ENCODE data around the gene DLX1. TPM values are rescaled to one million over a fixed set of nuclear protein-coding genes. Genes with fewer than 3 reads are reported as not detected.

Gene DLX1
- total RNA-seq, 2 experiments from 2014 or later: not detected

- H3K4me1 ChIP-seq (ENCODE audit: insufficient read depth, low read length): no peaks in the 10 kb centered on the region
- peaks cover 1% of the 10 kb centered on the region for H3K27me3 Mint-ChIP-seq
- no peak overlapping the region for H3K27ac ChIP-seq (ENCODE audit: low read depth in 1 of 2, low read length in 2 of 2)
- H3K27ac Mint-ChIP-seq: no peak overlapping the region
- H3K36me3 ChIP-seq (ENCODE audit: insufficient read depth, low read length): no peaks in the 10 kb centered on the region
- TF ChIP-seq CTCF (IDR thresholded peaks at IDR 0.05): no peak
- ATAC-seq (ENCODE audit: poor library complexity): no peak
- H3K27me3 ChIP-seq (ENCODE audit: control insufficient read depth in 1 of 2, insufficient read depth in 2 of 2, low read length in 2 of 2): peaks cover 0 to 2% of the 10 kb centered on the region in 2 experiments
- no peaks in the 10 kb centered on the region for H3K36me3 Mint-ChIP-seq (ENCODE audit: low read depth)
- no peak overlapping the region for H3K4me3 ChIP-seq (ENCODE audit: low read length)
- H3K4me1 Mint-ChIP-seq (ENCODE audit: low read depth): no peaks in the 10 kb centered on the region
- DNase-seq: no peak
- intact Hi-C loops (cut with DNase I, micrococcal nuclease): no loop called here
- ChIA-PET POLR2A (no interaction called here), CTCF (no interaction called here)
- H3K9me3 ChIP-seq (ENCODE audit: control insufficient read depth in 1 of 2, insufficient read depth in 1 of 2, low read length in 2 of 2): no peaks in the 10 kb centered on the region
- no peak overlapping the region for H3K4me3 Mint-ChIP-seq
- peaks cover 4% of the 10 kb centered on the region for H3K9me3 Mint-ChIP-seq
Observed at GRCh38 chr2:172131713-172132555, 46.6 kb downstream of the DLX1 start.

- no peaks in the 10 kb centered on the region for H3K36me3 ChIP-seq (ENCODE audit: insufficient read depth, low read length)
- Mint-ChIP-seq H3K4me1 (ENCODE audit: low read depth) (no peaks in the 10 kb centered on the region), H3K27ac (no peak overlapping the region), H3K27me3 (peaks cover 11% of the 10 kb centered on the region), H3K4me3 (no peak overlapping the region), H3K9me3 (peaks cover 4% of the 10 kb centered on the region), H3K36me3 (ENCODE audit: low read depth) (no peaks in the 10 kb centered on the region)
- intact Hi-C loops (cut with DNase I, micrococcal nuclease): no loop called here
- TF ChIP-seq CTCF (IDR thresholded peaks at IDR 0.05): no peak
- DNase-seq (no peak), ATAC-seq (ENCODE audit: poor library complexity) (no peak)
- H3K27ac ChIP-seq (ENCODE audit: low read depth in 1 of 2, low read length in 2 of 2): no peak overlapping the region
- H3K4me3 ChIP-seq (ENCODE audit: low read length): no peak overlapping the region
- H3K27me3 ChIP-seq (ENCODE audit: control insufficient read depth in 1 of 2, insufficient read depth in 2 of 2, low read length in 2 of 2): peaks cover 0 to 2% of the 10 kb centered on the region in 2 experiments
- ChIA-PET POLR2A (no interaction called here), CTCF (no interaction called here)
- no peaks in the 10 kb centered on the region for H3K4me1 ChIP-seq (ENCODE audit: insufficient read depth, low read length)
- no peaks in the 10 kb centered on the region for H3K9me3 ChIP-seq (ENCODE audit: control insufficient read depth in 1 of 2, insufficient read depth in 1 of 2, low read length in 2 of 2)
Observed at GRCh38 chr2:172134270-172134669, 49.0 kb downstream of the DLX1 start.

GRCh38 chr2:172135446-172135845, 50.1 kb downstream of the DLX1 start:
- no peak for DNase-seq
- Histone ChIP-seq H3K36me3 (ENCODE audit: insufficient read depth, low read length) (no peaks in the 10 kb centered on the region), H3K9me3 (ENCODE audit: control insufficient read depth in 1 of 2, insufficient read depth in 1 of 2, low read length in 2 of 2) (no peaks in the 10 kb centered on the region), H3K4me1 (ENCODE audit: insufficient read depth, low read length) (no peaks in the 10 kb centered on the region), H3K4me3 (ENCODE audit: low read length) (no peak overlapping the region), H3K27ac (ENCODE audit: low read depth in 1 of 2, low read length in 2 of 2) (no peak overlapping the region), H3K27me3 (ENCODE audit: control insufficient read depth in 1 of 2, insufficient read depth in 2 of 2, low read length in 2 of 2) (no peaks in the 10 kb centered on the region)
- intact Hi-C loops (cut with DNase I, micrococcal nuclease): no loop called here
- H3K36me3 Mint-ChIP-seq (ENCODE audit: low read depth): no peaks in the 10 kb centered on the region
- no peak for TF ChIP-seq CTCF (IDR thresholded peaks at IDR 0.05)
- H3K27ac Mint-ChIP-seq: no peak overlapping the region
- H3K4me3 Mint-ChIP-seq: no peak overlapping the region
- ChIA-PET POLR2A (no interaction called here), CTCF (no interaction called here)
- ATAC-seq (ENCODE audit: poor library complexity): no peak
- no peaks in the 10 kb centered on the region for H3K9me3 Mint-ChIP-seq
- peaks cover 11% of the 10 kb centered on the region for H3K27me3 Mint-ChIP-seq
- H3K4me1 Mint-ChIP-seq (ENCODE audit: low read depth): no peaks in the 10 kb centered on the region

Data from CD4-positive, alpha-beta T cell (primary cell).